BLaER1 (cell line): ENCODE results near the gene IPO13.

Source experiments
- H3K27ac ChIP-seq: shearing (Covaris generic); formaldehyde crosslinking; 2 replicates; pipeline ENCODE4 v1.8.1; 2022
- H3K27me3 ChIP-seq: shearing (Covaris generic); formaldehyde crosslinking; 2 replicates; pipeline ENCODE4 v1.8.1; 2022
- H3K36me3 ChIP-seq: shearing (Covaris generic); formaldehyde crosslinking; 2 replicates; pipeline ENCODE4 v1.8.1; 2022
- H3K4me1 ChIP-seq: shearing (Covaris generic); formaldehyde crosslinking; 2 replicates; pipeline ENCODE4 v1.8.1; 2022
- H3K4me2 ChIP-seq: shearing (Covaris generic); formaldehyde crosslinking; 2 replicates; pipeline ENCODE4 v1.8.1; 2022
- H3K4me3 ChIP-seq: shearing (Covaris generic); formaldehyde crosslinking; 2 replicates; pipeline ENCODE4 v1.8.1; 2022
- H3K9ac ChIP-seq: shearing (Covaris generic); formaldehyde crosslinking; 2 replicates; pipeline ENCODE4 v1.8.1; 2022
- H3K9me3 ChIP-seq: shearing (Covaris generic); formaldehyde crosslinking; 2 replicates; pipeline ENCODE4 v1.8.1; 2022
- H4K20me1 ChIP-seq: shearing (Covaris generic); formaldehyde crosslinking; 2 replicates; pipeline ENCODE4 v1.8.1; 2022
- Cebpa-rat ChIP-seq: shearing (Covaris generic); IDR thresholded peaks from 2 replicates; pipeline ENCODE4 v1.8.1; 2022

The IPO13 gene

DNA sequence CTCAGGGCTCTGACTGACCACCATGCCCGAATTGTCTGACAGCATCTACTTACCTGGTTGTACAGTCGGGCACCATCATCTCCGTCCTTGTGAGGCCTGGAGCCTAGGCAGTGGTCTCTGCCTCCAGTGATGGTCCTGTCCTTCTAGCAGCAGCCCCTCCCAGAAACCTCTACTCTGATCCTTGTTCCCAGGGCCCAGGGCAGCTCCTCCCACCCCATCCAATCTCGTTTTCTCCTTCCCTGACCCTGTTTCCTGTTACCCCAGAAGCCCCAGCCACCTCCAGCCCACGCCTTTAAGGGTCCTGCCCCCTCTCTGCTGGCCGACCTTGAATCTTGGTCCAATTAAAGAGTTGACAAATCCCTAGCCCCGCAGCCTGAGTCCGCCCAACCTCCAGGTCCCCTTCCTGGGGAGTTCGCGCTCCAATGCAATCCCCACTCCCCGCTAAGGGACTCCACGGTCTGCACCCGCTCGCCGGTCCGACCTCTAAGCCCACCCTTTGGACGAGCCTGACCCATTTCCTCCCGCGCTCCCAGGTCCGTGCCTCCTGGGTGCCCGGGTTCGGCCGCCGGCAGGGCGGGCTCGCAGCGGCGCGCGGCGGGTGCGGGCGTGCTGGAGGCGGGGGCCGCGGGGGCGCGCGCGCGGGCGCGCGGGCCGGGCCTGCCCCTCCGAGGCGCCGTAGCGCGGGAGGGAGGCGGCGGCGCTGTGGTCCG lies 32.0 kb downstream of the IPO13 start, which contains the start of gene B4GALT2:
Gene B4GALT2, plus strand, starts transcription at position 660 of the 710 bp plus-strand sequence. CDS start 1,951 bp downstream, outside the sequence.
- TF ChIP-seq Cebpa-rat = no peak
- peak within 1 kb of the TSS; percentile 86 for H3K4me3 ChIP-seq
- peaks cover 74% of the 10 kb centered on the region for H4K20me1 ChIP-seq

DNA sequence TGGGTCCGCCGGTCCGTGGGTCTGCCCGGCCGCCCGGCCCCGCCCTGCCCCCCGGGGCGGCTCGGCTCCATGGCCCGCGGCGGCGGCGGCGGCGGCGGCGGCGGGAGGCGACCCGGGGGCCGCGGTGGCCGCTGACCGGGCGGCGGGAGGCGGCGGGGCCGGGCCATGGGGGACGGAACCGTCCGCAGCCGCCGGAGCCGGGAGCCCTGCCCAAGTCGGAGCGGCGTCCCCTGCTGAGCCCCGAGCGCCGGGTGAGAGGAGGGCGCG lies 32.4 kb downstream of the IPO13 start:
- Histone ChIP-seq H3K36me3 (peaks cover 58% of the 10 kb centered on the region), H3K9ac (peak overlapping the region; percentile 90), H4K20me1 (peaks cover 79% of the 10 kb centered on the region), H3K4me2 (peak overlapping the region; percentile 94), H3K27ac (peak overlapping the region; percentile 93), H3K4me1 (peaks cover 59% of the 10 kb centered on the region), H3K27me3 (no peaks in the 10 kb centered on the region), H3K4me3 (peak overlapping the region; percentile 86), H3K9me3 (no peaks in the 10 kb centered on the region)
- TF ChIP-seq Cebpa-rat = no peak

More for the DNA sequence above, 32.0 kb downstream of the IPO13 start, which contains the start of gene B4GALT2:
- H3K9ac ChIP-seq = peak within 1 kb of the TSS; percentile 90
- peak within 1 kb of the TSS; percentile 94 for H3K4me2 ChIP-seq
- H3K4me1 ChIP-seq = peaks cover 61% of the 10 kb centered on the region
- H3K36me3 ChIP-seq = peaks cover 53% of the 10 kb centered on the region
- no peaks in the 10 kb centered on the region for H3K27me3 ChIP-seq
- H3K27ac ChIP-seq = peak within 1 kb of the TSS; percentile 93
- H3K9me3 ChIP-seq = no peaks in the 10 kb centered on the region

DNA sequence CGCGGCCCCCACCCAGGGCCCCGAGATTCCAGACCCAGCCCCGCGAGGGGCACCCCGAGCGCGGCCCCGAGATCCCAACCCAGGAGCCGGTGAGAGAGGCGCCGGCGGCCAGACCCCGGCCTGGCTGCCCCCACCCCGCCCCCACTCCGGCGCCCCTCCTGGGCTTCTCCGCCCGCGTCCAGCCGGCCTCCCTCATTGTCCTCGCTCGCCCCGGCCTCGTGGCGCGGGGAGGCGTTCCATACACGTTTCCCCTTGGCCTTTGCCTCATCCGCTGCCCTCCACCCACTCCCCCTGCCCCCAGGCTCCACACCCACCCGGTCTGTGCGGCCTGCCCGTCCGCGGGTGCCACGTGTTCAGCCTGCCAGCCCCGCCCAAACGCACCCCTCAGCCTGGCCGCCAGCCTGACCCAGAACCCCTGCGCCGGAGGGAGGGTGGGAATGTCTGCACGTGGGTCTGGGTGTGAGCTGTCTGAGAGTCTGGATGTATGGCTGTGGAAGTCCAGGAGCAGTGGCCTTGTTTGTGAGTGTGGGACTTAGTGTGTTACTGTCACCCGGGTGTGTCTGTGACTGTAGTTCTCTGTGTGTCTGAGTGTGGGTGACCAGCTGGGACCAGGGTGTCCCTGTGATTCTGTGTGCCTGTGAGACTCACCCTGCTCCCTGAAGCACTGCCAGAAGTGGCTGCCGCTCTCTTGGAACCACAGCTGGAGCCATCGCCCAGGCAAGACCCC lies 32.9 kb downstream of the IPO13 start:
- H3K9ac ChIP-seq = peak overlapping the region; percentile 90
- H3K4me2 ChIP-seq = peak overlapping the region; percentile 94
- H3K27ac ChIP-seq = peak overlapping the region; percentile 93
- peak overlapping the region; percentile 86 for H3K4me3 ChIP-seq
- H3K9me3 ChIP-seq = no peaks in the 10 kb centered on the region
- no peaks in the 10 kb centered on the region for H3K27me3 ChIP-seq
- H3K4me1 ChIP-seq = peaks cover 57% of the 10 kb centered on the region
- H3K36me3 ChIP-seq = peaks cover 63% of the 10 kb centered on the region
- H4K20me1 ChIP-seq = peaks cover 84% of the 10 kb centered on the region
- no peak for TF ChIP-seq Cebpa-rat

DNA sequence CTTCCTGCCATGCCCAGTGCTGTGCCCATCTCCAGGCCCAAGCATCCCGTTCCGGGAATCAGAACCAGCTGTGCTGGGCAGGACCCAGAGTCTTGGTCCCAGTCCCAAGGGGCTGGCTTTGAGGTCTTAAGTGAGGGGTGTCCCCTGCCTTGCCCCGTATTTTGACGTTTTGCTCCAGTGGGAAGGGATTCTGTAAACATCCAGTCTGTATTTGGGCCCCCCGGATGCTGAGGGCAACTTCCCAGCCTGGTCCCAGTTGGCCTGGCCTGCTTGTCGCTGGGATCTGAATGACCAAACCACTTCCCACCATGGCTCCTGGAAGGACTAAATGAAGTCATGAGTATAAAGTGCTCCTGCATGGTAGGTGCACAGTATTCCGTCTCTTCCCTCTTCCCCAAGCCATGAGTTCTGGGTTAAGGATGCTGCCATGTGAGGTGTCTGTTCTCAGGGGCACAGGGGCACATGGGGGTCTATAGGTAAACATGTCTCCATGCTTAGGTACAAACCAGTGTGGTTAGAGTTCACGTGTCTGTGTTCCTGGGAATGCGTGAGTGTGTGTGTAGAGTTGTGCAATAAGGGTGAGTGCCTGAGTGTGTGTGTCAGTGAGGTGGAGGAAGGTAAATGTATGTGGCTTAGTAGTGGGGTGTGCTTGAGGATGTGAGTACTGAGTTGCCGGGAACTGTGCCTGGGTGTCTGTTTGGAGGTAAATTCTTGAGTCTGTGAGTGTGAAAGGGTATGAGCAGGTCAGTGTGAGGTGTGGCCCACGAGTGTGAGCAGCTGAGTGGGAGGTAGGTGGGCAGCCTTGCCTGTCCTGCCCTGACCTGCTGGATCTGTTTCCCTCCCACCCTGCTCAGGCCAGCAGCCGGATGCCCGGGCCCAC lies 33.7 kb downstream of the IPO13 start:
- Histone ChIP-seq H3K36me3 (peaks cover 70% of the 10 kb centered on the region), H3K4me2 (peak overlapping the region; percentile 94), H3K4me3 (peak overlapping the region; percentile 86), H3K27me3 (no peaks in the 10 kb centered on the region), H3K9me3 (no peaks in the 10 kb centered on the region), H3K27ac (peak overlapping the region; percentile 93), H3K4me1 (peaks cover 57% of the 10 kb centered on the region), H4K20me1 (peaks cover 81% of the 10 kb centered on the region), H3K9ac (peak overlapping the region; percentile 90)
- peak; percentile 37; the same call in 1 of the 2 replicates for TF ChIP-seq Cebpa-rat

DNA sequence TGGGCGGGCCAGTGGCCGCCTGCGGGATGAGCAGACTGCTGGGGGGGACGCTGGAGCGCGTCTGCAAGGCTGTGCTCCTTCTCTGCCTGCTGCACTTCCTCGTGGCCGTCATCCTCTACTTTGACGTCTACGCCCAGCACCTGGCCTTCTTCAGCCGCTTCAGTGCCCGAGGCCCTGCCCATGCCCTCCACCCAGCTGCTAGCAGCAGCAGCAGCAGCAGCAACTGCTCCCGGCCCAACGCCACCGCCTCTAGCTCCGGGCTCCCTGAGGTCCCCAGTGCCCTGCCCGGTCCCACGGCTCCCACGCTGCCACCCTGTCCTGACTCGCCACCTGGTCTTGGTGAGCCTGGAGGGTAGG lies 34.4 kb downstream of the IPO13 start:
- Histone ChIP-seq H3K4me2 (peak overlapping the region; percentile 94), H4K20me1 (peaks cover 75% of the 10 kb centered on the region), H3K9ac (peak overlapping the region; percentile 90), H3K27ac (no peak overlapping the region), H3K9me3 (no peaks in the 10 kb centered on the region), H3K27me3 (no peaks in the 10 kb centered on the region), H3K4me1 (peaks cover 53% of the 10 kb centered on the region), H3K36me3 (peaks cover 75% of the 10 kb centered on the region), H3K4me3 (peak overlapping the region; percentile 86; the same call in 1 of the 2 replicates)
- TF ChIP-seq Cebpa-rat = no peak

DNA sequence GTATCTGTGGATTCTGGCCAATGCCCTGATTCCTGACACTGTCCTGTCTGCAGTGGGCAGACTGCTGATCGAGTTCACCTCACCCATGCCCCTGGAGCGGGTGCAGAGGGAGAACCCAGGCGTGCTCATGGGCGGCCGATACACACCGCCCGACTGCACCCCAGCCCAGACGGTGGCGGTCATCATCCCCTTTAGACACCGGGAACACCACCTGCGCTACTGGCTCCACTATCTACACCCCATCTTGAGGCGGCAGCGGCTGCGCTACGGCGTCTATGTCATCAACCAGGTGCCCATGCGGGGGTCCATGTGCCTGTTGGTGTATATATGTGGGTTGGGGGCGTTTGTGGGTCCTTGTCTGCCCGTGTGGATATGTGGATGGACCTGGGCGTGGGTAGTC lies 34.9 kb downstream of the IPO13 start:
- peaks cover 70% of the 10 kb centered on the region for H4K20me1 ChIP-seq
- TF ChIP-seq Cebpa-rat = no peak
- peaks cover 75% of the 10 kb centered on the region for H3K36me3 ChIP-seq
- H3K9ac ChIP-seq = no peak overlapping the region
- H3K4me2 ChIP-seq = peak overlapping the region; percentile 94
- no peaks in the 10 kb centered on the region for H3K27me3 ChIP-seq
- H3K27ac ChIP-seq = no peak overlapping the region
- H3K9me3 ChIP-seq = no peaks in the 10 kb centered on the region
- no peak overlapping the region for H3K4me3 ChIP-seq
- peaks cover 48% of the 10 kb centered on the region for H3K4me1 ChIP-seq

DNA sequence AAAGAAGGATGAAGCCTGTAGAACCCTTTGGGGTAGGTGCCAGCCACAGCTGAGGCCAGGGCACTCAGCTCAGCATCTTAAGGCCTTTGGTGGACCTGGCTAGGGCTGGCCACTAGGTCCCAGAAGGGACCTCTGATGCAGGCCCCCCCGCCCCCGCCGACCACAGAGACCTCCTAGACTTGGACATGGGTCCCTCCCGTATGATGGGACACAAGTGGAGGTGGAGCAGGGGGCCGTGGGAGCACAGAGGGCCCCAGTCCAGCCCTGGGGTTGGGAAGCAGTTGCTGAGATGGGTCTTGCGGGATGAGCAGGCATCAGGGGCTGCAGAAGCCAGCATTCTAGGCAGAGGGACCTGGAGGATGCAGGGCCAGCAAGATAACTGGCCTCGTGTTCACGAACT lies 35.5 kb downstream of the IPO13 start:
- Histone ChIP-seq H3K36me3 (peaks cover 75% of the 10 kb centered on the region), H4K20me1 (peaks cover 64% of the 10 kb centered on the region), H3K27ac (no peak overlapping the region), H3K4me2 (peak overlapping the region; percentile 94; the same call in 1 of the 2 replicates), H3K27me3 (no peaks in the 10 kb centered on the region), H3K9me3 (no peaks in the 10 kb centered on the region), H3K4me1 (peaks cover 42% of the 10 kb centered on the region), H3K9ac (no peak overlapping the region), H3K4me3 (no peak overlapping the region)
- no peak for TF ChIP-seq Cebpa-rat

DNA sequence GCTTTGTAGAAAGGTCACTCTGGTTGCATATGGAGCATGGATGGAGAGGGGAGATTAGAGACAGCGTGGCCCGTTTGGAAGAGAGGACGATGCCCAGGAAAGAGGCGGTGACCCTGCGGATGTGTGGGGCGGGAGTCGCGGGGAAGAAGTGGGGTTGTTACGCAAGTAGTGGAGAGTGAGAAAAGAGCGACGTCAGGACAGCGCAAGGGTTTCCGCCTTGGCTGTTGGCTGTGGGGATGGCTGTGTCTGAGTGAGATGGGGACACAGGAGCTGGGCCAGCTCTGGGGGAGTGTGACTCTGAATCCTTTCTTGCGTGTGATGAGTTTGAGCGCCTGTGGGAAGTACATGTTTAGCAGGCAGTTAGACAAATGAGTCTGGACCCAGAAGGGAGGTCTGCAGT lies 36.1 kb downstream of the IPO13 start:
- H3K4me1 ChIP-seq = peaks cover 36% of the 10 kb centered on the region
- no peak overlapping the region for H3K27ac ChIP-seq
- H3K36me3 ChIP-seq = peaks cover 73% of the 10 kb centered on the region
- no peak for TF ChIP-seq Cebpa-rat
- no peak overlapping the region for H3K4me2 ChIP-seq
- H3K27me3 ChIP-seq = no peaks in the 10 kb centered on the region
- H3K9ac ChIP-seq = no peak overlapping the region
- peaks cover 58% of the 10 kb centered on the region for H4K20me1 ChIP-seq
- no peak overlapping the region for H3K4me3 ChIP-seq
- H3K9me3 ChIP-seq = no peaks in the 10 kb centered on the region

DNA sequence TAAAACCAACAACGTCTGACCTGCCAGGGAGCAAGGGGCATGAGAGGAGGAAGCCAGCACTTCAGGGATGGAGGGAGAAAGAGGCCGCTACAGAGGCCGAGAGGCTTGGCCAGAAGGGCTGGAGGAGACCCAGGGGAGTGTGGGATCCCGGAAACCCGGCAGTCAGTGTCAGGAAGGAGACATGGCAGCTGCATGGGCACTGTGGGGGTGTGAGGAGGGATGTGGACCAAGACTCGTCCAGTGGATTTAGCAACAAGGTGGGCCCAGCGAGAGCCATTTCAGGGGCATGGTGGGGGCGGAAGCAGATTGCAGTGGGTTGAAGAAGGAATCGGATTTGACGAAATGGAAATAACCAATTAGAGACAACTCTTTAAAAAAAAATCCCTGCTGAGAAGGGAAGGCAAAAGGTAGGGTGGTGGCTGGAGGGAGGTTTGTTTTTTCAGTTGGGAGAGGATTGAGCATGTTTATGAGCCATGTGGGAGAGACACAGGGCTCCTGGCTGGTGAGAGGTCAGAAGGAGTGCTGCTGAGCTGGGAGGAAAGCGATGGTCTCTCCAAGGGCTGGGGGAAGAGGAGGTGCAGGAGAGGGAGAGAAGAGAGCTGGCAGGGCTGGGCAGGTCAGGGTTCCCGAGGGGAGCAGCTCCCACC lies 36.6 kb downstream of the IPO13 start:
- Histone ChIP-seq H3K4me2 (no peak overlapping the region; the same call in 1 of the 2 replicates), H4K20me1 (peaks cover 52% of the 10 kb centered on the region), H3K27ac (no peak overlapping the region), H3K4me3 (no peak overlapping the region), H3K4me1 (peaks cover 30% of the 10 kb centered on the region), H3K9ac (no peak overlapping the region), H3K36me3 (peaks cover 67% of the 10 kb centered on the region), H3K9me3 (no peaks in the 10 kb centered on the region), H3K27me3 (no peaks in the 10 kb centered on the region)
- TF ChIP-seq Cebpa-rat = no peak
